HG02642 (cell line): Measurements from ENCODE around the gene RFX2.
"Not testable (repeated sequence)": the region's sequence is repeated elsewhere in the genome, so short reads cannot be mapped to it uniquely, and the experiment has no call there.

Experiments
- ATAC-seq: cut with Tn5 transposase; IDR thresholded peaks from one replicate; pipeline ENCODE4 v1.9.1; 2021; ENCODE audit warnings: mild to moderate bottlenecking; ENCODE audit not compliant: unreplicated experiment, poor library complexity

The RFX2 gene

GRCh38 chr19:5977222-5977784, 133.0 kb downstream of the RFX2 start:
- no peak for ATAC-seq

GRCh38 chr19:5976768-5977167, 133.5 kb downstream of the RFX2 start:
- no peak for ATAC-seq

- ATAC-seq = no peak
Measured at GRCh38 chr19:5975388-5975728, 134.9 kb downstream of the RFX2 start.

GRCh38 chr19:5974721-5975387, 135.4 kb downstream of the RFX2 start:
- ATAC-seq = no peak

GRCh38 chr19:5973867-5974635, 136.2 kb downstream of the RFX2 start:
- no peak for ATAC-seq

GRCh38 chr19:5973376-5973775, 136.9 kb downstream of the RFX2 start:
- ATAC-seq = no peak

- ATAC-seq = no peak
Measured at GRCh38 chr19:5972355-5972731, 138.0 kb downstream of the RFX2 start.

- ATAC-seq = no peak
Measured at GRCh38 chr19:5971714-5972354, 138.5 kb downstream of the RFX2 start.

GRCh38 chr19:5969476-5969875, 140.8 kb downstream of the RFX2 start:
- ATAC-seq = no peak

- ATAC-seq = no peak
Measured at GRCh38 chr19:5968431-5969373, 141.6 kb downstream of the RFX2 start.

GRCh38 chr19:5967994-5968430, 142.3 kb downstream of the RFX2 start:
- peak; percentile 62 for ATAC-seq

- ATAC-seq = no peak
Measured at GRCh38 chr19:5967571-5967970, 142.7 kb downstream of the RFX2 start.

- no peak for ATAC-seq
Measured at GRCh38 chr19:5966941-5967340, 143.4 kb downstream of the RFX2 start.

- ATAC-seq = no peak
Measured at GRCh38 chr19:5966215-5966614, 144.1 kb downstream of the RFX2 start.

GRCh38 chr19:5964816-5965565, 145.3 kb downstream of the RFX2 start:
- no peak for ATAC-seq

GRCh38 chr19:5963855-5964254, 146.4 kb downstream of the RFX2 start:
- ATAC-seq = no peak

GRCh38 chr19:5963259-5963658, 147.0 kb downstream of the RFX2 start:
- not testable (repeated sequence) for ATAC-seq

- ATAC-seq = no peak
Measured at GRCh38 chr19:5961969-5962945, 148.0 kb downstream of the RFX2 start.
